Measurements from ENCODE around the gene TAS2R46.
"Not testable (repeated sequence)": the region's sequence is repeated elsewhere in the genome, so short reads cannot be mapped to it uniquely, and the experiment has no call there.

Gene TAS2R46

GRCh38 chr12:11041366-11041765, 20.7 kb downstream of the TAS2R46 start:
- H3K27ac ChIP-seq (ENCODE audit: low read depth, low read length); H3K4me3 ChIP-seq (ENCODE audit: low read depth in 1 of 5, low read length in 5 of 5); H3K9ac ChIP-seq (ENCODE audit: low read length in 5 of 5); H3K27me3 ChIP-seq (ENCODE audit: control insufficient read depth in 5 of 5, insufficient read depth in 4 of 5, low read length in 5 of 5); H3K4me1 ChIP-seq (ENCODE audit: control insufficient read depth in 5 of 5, insufficient read depth in 5 of 5, low read length in 5 of 5); H3K9me3 ChIP-seq (ENCODE audit: control insufficient read depth in 5 of 5, low read length in 5 of 5): not testable (repeated sequence)
- H3K36me3 ChIP-seq (ENCODE audit: control insufficient read depth in 5 of 5, insufficient read depth in 5 of 5, low read length in 5 of 5) = peaks cover 0 to 19% (median 4%) of the 10 kb centered on the region in 5 donors

- Histone ChIP-seq H3K9me3 (ENCODE audit: control insufficient read depth in 5 of 5, low read length in 5 of 5) (no peaks in the 10 kb centered on the region), H3K9ac (ENCODE audit: low read length in 5 of 5) (no peak overlapping the region), H3K4me3 (ENCODE audit: low read depth in 1 of 5, low read length in 5 of 5) (no peak overlapping the region), H3K27ac (ENCODE audit: low read depth, low read length) (no peak overlapping the region), H3K4me1 (ENCODE audit: control insufficient read depth in 5 of 5, insufficient read depth in 5 of 5, low read length in 5 of 5) (peaks cover 0 to 2% (median 0%) of the 10 kb centered on the region in 5 donors), H3K36me3 (ENCODE audit: control insufficient read depth in 5 of 5, insufficient read depth in 5 of 5, low read length in 5 of 5) (peaks cover 0 to 14% (median 3%) of the 10 kb centered on the region in 5 donors), H3K27me3 (ENCODE audit: control insufficient read depth in 5 of 5, insufficient read depth in 4 of 5, low read length in 5 of 5) (no peaks in the 10 kb centered on the region)
Measured at GRCh38 chr12:11040162-11040561, 21.9 kb downstream of the TAS2R46 start.

GRCh38 chr12:11039171-11039570, 22.9 kb downstream of the TAS2R46 start:
- H3K9ac ChIP-seq (ENCODE audit: low read length in 5 of 5) = no peak overlapping the region
- peaks cover 0 to 2% (median 0%) of the 10 kb centered on the region in 5 donors for H3K4me1 ChIP-seq (ENCODE audit: control insufficient read depth in 5 of 5, insufficient read depth in 5 of 5, low read length in 5 of 5)
- peaks cover 0 to 5% (median 0%) of the 10 kb centered on the region in 5 donors for H3K36me3 ChIP-seq (ENCODE audit: control insufficient read depth in 5 of 5, insufficient read depth in 5 of 5, low read length in 5 of 5)
- no peak overlapping the region for H3K4me3 ChIP-seq (ENCODE audit: low read depth in 1 of 5, low read length in 5 of 5)
- H3K27me3 ChIP-seq (ENCODE audit: control insufficient read depth in 5 of 5, insufficient read depth in 4 of 5, low read length in 5 of 5) = no peaks in the 10 kb centered on the region
- H3K9me3 ChIP-seq (ENCODE audit: control insufficient read depth in 5 of 5, low read length in 5 of 5) = no peaks in the 10 kb centered on the region
- no peak overlapping the region for H3K27ac ChIP-seq (ENCODE audit: low read depth, low read length)

GRCh38 chr12:11033959-11034358, 28.1 kb downstream of the TAS2R46 start:
- H3K27me3 ChIP-seq (ENCODE audit: control insufficient read depth in 5 of 5, insufficient read depth in 4 of 5, low read length in 5 of 5); H3K4me1 ChIP-seq (ENCODE audit: control insufficient read depth in 5 of 5, insufficient read depth in 5 of 5, low read length in 5 of 5); H3K27ac ChIP-seq (ENCODE audit: low read depth, low read length); H3K9ac ChIP-seq (ENCODE audit: low read length in 5 of 5); H3K4me3 ChIP-seq (ENCODE audit: low read depth in 1 of 5, low read length in 5 of 5); H3K36me3 ChIP-seq (ENCODE audit: control insufficient read depth in 5 of 5, insufficient read depth in 5 of 5, low read length in 5 of 5); H3K9me3 ChIP-seq (ENCODE audit: control insufficient read depth in 5 of 5, low read length in 5 of 5): not testable (repeated sequence)

- Histone ChIP-seq H3K9ac (ENCODE audit: low read length in 5 of 5) (no peak within 1 kb of the TSS), H3K27ac (ENCODE audit: low read depth, low read length) (no peak within 1 kb of the TSS), H3K4me3 (ENCODE audit: low read depth in 1 of 5, low read length in 5 of 5) (no peak within 1 kb of the TSS), H3K27me3 (ENCODE audit: control insufficient read depth in 5 of 5, insufficient read depth in 4 of 5, low read length in 5 of 5) (no peaks in the 10 kb centered on the region), H3K9me3 (ENCODE audit: control insufficient read depth in 5 of 5, low read length in 5 of 5) (no peaks in the 10 kb centered on the region), H3K4me1 (ENCODE audit: control insufficient read depth in 5 of 5, insufficient read depth in 5 of 5, low read length in 5 of 5) (no peaks in the 10 kb centered on the region), H3K36me3 (ENCODE audit: control insufficient read depth in 5 of 5, insufficient read depth in 5 of 5, low read length in 5 of 5) (peaks cover 5 to 8% (median 6%) of the 10 kb centered on the region in 5 donors)
Measured at GRCh38 chr12:11031307-11031706, 30.8 kb downstream of the TAS2R46 start, which contains the start of gene TAS2R31. TSS of gene TAS2R31 (minus strand) at chr12:11031407. CDS start at chr12:11031335, 72 bp downstream.

GRCh38 chr12:11026118-11026517, 36.0 kb downstream of the TAS2R46 start:
- Histone ChIP-seq H3K36me3 (ENCODE audit: control insufficient read depth in 5 of 5, insufficient read depth in 5 of 5, low read length in 5 of 5) (peaks cover 5 to 10% (median 5%) of the 10 kb centered on the region in 5 donors), H3K9ac (ENCODE audit: low read length in 5 of 5) (no peak overlapping the region), H3K4me1 (ENCODE audit: control insufficient read depth in 5 of 5, insufficient read depth in 5 of 5, low read length in 5 of 5) (no peaks in the 10 kb centered on the region), H3K4me3 (ENCODE audit: low read depth in 1 of 5, low read length in 5 of 5) (no peak overlapping the region), H3K9me3 (ENCODE audit: control insufficient read depth in 5 of 5, low read length in 5 of 5) (no peaks in the 10 kb centered on the region), H3K27ac (ENCODE audit: low read depth, low read length) (no peak overlapping the region), H3K27me3 (ENCODE audit: control insufficient read depth in 5 of 5, insufficient read depth in 4 of 5, low read length in 5 of 5) (no peaks in the 10 kb centered on the region)

- Histone ChIP-seq H3K9ac (ENCODE audit: low read length in 5 of 5) (no peak overlapping the region), H3K4me1 (ENCODE audit: control insufficient read depth in 5 of 5, insufficient read depth in 5 of 5, low read length in 5 of 5) (no peaks in the 10 kb centered on the region), H3K36me3 (ENCODE audit: control insufficient read depth in 5 of 5, insufficient read depth in 5 of 5, low read length in 5 of 5) (peaks cover 0 to 10% (median 5%) of the 10 kb centered on the region in 5 donors), H3K4me3 (ENCODE audit: low read depth in 1 of 5, low read length in 5 of 5) (no peak overlapping the region), H3K27ac (ENCODE audit: low read depth, low read length) (no peak overlapping the region), H3K27me3 (ENCODE audit: control insufficient read depth in 5 of 5, insufficient read depth in 4 of 5, low read length in 5 of 5) (no peaks in the 10 kb centered on the region), H3K9me3 (ENCODE audit: control insufficient read depth in 5 of 5, low read length in 5 of 5) (no peaks in the 10 kb centered on the region)
Measured at GRCh38 chr12:11023387-11023786, 38.7 kb downstream of the TAS2R46 start.

- no peaks in the 10 kb centered on the region for H3K9me3 ChIP-seq (ENCODE audit: control insufficient read depth in 5 of 5, low read length in 5 of 5)
- H3K27ac ChIP-seq (ENCODE audit: low read depth, low read length) = no peak within 1 kb of the TSS
- no peaks in the 10 kb centered on the region for H3K4me1 ChIP-seq (ENCODE audit: control insufficient read depth in 5 of 5, insufficient read depth in 5 of 5, low read length in 5 of 5)
- no peaks in the 10 kb centered on the region for H3K27me3 ChIP-seq (ENCODE audit: control insufficient read depth in 5 of 5, insufficient read depth in 4 of 5, low read length in 5 of 5)
- H3K9ac ChIP-seq (ENCODE audit: low read length in 5 of 5) = no peak within 1 kb of the TSS
- H3K36me3 ChIP-seq (ENCODE audit: control insufficient read depth in 5 of 5, insufficient read depth in 5 of 5, low read length in 5 of 5) = peaks cover 0 to 2% (median 0%) of the 10 kb centered on the region in 5 donors
- H3K4me3 ChIP-seq (ENCODE audit: low read depth in 1 of 5, low read length in 5 of 5) = no peak within 1 kb of the TSS
Measured at GRCh38 chr12:11022520-11022919, 39.6 kb downstream of the TAS2R46 start, which contains the start of gene TAS2R19. TSS of gene TAS2R19 (minus strand) at chr12:11022620. CDS start at chr12:11022571, 49 bp downstream.

GRCh38 chr12:11016937-11017336, 45.2 kb downstream of the TAS2R46 start:
- H3K9me3 ChIP-seq (ENCODE audit: control insufficient read depth in 5 of 5, low read length in 5 of 5) = no peaks in the 10 kb centered on the region
- no peak overlapping the region for H3K4me3 ChIP-seq (ENCODE audit: low read depth in 1 of 5, low read length in 5 of 5)
- H3K9ac ChIP-seq (ENCODE audit: low read length in 5 of 5) = no peak overlapping the region
- no peaks in the 10 kb centered on the region for H3K36me3 ChIP-seq (ENCODE audit: control insufficient read depth in 5 of 5, insufficient read depth in 5 of 5, low read length in 5 of 5)
- peaks cover 0 to 9% (median 5%) of the 10 kb centered on the region in 5 donors for H3K4me1 ChIP-seq (ENCODE audit: control insufficient read depth in 5 of 5, insufficient read depth in 5 of 5, low read length in 5 of 5)
- no peaks in the 10 kb centered on the region for H3K27me3 ChIP-seq (ENCODE audit: control insufficient read depth in 5 of 5, insufficient read depth in 4 of 5, low read length in 5 of 5)
- no peak overlapping the region for H3K27ac ChIP-seq (ENCODE audit: low read depth, low read length)

GRCh38 chr12:11015775-11016430, 46.2 kb downstream of the TAS2R46 start:
- Histone ChIP-seq H3K4me1 (ENCODE audit: control insufficient read depth in 5 of 5, insufficient read depth in 5 of 5, low read length in 5 of 5) (peaks cover 0 to 9% (median 5%) of the 10 kb centered on the region in 5 donors), H3K9ac (ENCODE audit: low read length in 5 of 5) (no peak overlapping the region), H3K9me3 (ENCODE audit: control insufficient read depth in 5 of 5, low read length in 5 of 5) (no peaks in the 10 kb centered on the region), H3K27me3 (ENCODE audit: control insufficient read depth in 5 of 5, insufficient read depth in 4 of 5, low read length in 5 of 5) (no peaks in the 10 kb centered on the region), H3K36me3 (ENCODE audit: control insufficient read depth in 5 of 5, insufficient read depth in 5 of 5, low read length in 5 of 5) (no peaks in the 10 kb centered on the region), H3K4me3 (ENCODE audit: low read depth in 1 of 5, low read length in 5 of 5) (no peak overlapping the region), H3K27ac (ENCODE audit: low read depth, low read length) (no peak overlapping the region)
